NCI-H345 treated with DMSO at 0.1 percent for 48 hours (cell line): Measurements from ENCODE around the gene PLS1.
A peak's percentile ranks its signal among the peaks of the same experiment; 100 is the strongest.
"Not testable (repeated sequence)": the region's sequence is repeated elsewhere in the genome, so short reads cannot be mapped to it uniquely, and the experiment has no call there.

Source experiments
- DNase-seq: peaks from one replicate; lab custom pipeline; 2025; ENCODE audit not compliant: unreplicated experiment; lab: John Stamatoyannopoulos, UW

The PLS1 gene

GRCh38 chr3:142690613-142691012 lies 94.4 kb downstream of the PLS1 start:
- no peak for DNase-seq

GRCh38 chr3:142691527-142691926 lies 95.3 kb downstream of the PLS1 start:
- DNase-seq = no peak

GRCh38 chr3:142693136-142693853 lies 97.1 kb downstream of the PLS1 start:
- no peak for DNase-seq

- no peak for DNase-seq
Observed at GRCh38 chr3:142694225-142694624, 98.0 kb downstream of the PLS1 start.

GRCh38 chr3:142705198-142705597 lies 109.0 kb downstream of the PLS1 start:
- DNase-seq = no peak

GRCh38 chr3:142706321-142707127 lies 110.3 kb downstream of the PLS1 start:
- DNase-seq = no peak

GRCh38 chr3:142709207-142709606 lies 113.0 kb downstream of the PLS1 start:
- no peak for DNase-seq

- not testable (repeated sequence) for DNase-seq
Observed at GRCh38 chr3:142714882-142715281, 118.7 kb downstream of the PLS1 start.

GRCh38 chr3:142716102-142716501 lies 119.9 kb downstream of the PLS1 start:
- DNase-seq = no peak

GRCh38 chr3:142723665-142723967 lies 127.4 kb downstream of the PLS1 start:
- peak; percentile 60 for DNase-seq

- DNase-seq = peak; percentile 30
Observed at GRCh38 chr3:142723968-142724681, 127.9 kb downstream of the PLS1 start, which contains the start of gene TRPC1. Gene TRPC1 (plus strand): TSS chr3:142724034. CDS start chr3:142724560, 526 bp downstream.

GRCh38 chr3:142724682-142725356 lies 128.6 kb downstream of the PLS1 start:
- DNase-seq = no peak

- no peak for DNase-seq
Observed at GRCh38 chr3:142725357-142725739, 129.2 kb downstream of the PLS1 start.

- no peak for DNase-seq
Observed at GRCh38 chr3:142726017-142726416, 129.8 kb downstream of the PLS1 start.

GRCh38 chr3:142732066-142732465 lies 135.9 kb downstream of the PLS1 start:
- DNase-seq = no peak

GRCh38 chr3:142734834-142735233 lies 138.6 kb downstream of the PLS1 start:
- DNase-seq = no peak

GRCh38 chr3:142735462-142735861 lies 139.3 kb downstream of the PLS1 start:
- DNase-seq = no peak

- DNase-seq = no peak
Observed at GRCh38 chr3:142738396-142738795, 142.2 kb downstream of the PLS1 start.

- no peak for DNase-seq
Observed at GRCh38 chr3:142746646-142747045, 150.5 kb downstream of the PLS1 start.

GRCh38 chr3:142750531-142750930 lies 154.3 kb downstream of the PLS1 start:
- DNase-seq = not testable (repeated sequence)

- not testable (repeated sequence) for DNase-seq
Observed at GRCh38 chr3:142752605-142753004, 156.4 kb downstream of the PLS1 start.
